GM12878 (cell line): ENCODE results near the gene WTAP. TPM values are rescaled to one million over a fixed set of nuclear protein-coding genes. Genes with fewer than 3 reads are reported as not detected.

Source experiments
- BHLHE40 ChIP-seq, 2 experiments: fragments of 450-650 bp in 1 of 2; IDR thresholded peaks; 2 replicates each; pipeline ENCODE4 v1.6.1; 2011 to 2017; ENCODE audit warnings: low read depth in 2 of 2, borderline replicate concordance in 1 of 2, improper control_type of control experiment in 1 of 2, low read length in 1 of 2, mild to moderate bottlenecking in 1 of 2
- CBX5 ChIP-seq: sonication (generic); IDR thresholded peaks from 2 replicates; pipeline ENCODE4 v1.6.1; 2016; ENCODE audit warnings: low read depth, moderate library complexity, mild to moderate bottlenecking, inconsistent platforms
- CTCF ChIP-seq, 3 experiments: IDR thresholded peaks in 2 of 3; conservative IDR thresholded peaks in 1 of 3; 2 replicates each; pipeline ENCODE4 v1.5.1; 2011; ENCODE audit warnings: low read depth in 3 of 3, low read length in 3 of 3, mild to moderate bottlenecking in 3 of 3, control low read depth in 2 of 3, moderate library complexity in 2 of 3, inconsistent platforms in 1 of 3, mixed read lengths in 1 of 3; ENCODE audit not compliant: control insufficient read depth in 2 of 3, insufficient read depth in 1 of 3; ENCODE audit errors: extremely low read depth in 1 of 3
- CUX1 ChIP-seq: IDR thresholded peaks from 2 replicates; pipeline ENCODE4 v1.6.1; 2012; ENCODE audit warnings: improper control_type of control experiment, low read depth, low read length; ENCODE audit not compliant: insufficient replicate concordance
- E2F4 ChIP-seq: IDR thresholded peaks from 2 replicates; pipeline ENCODE4 v1.6.1; 2012; ENCODE audit warnings: low read depth, low read length, improper control_type of control experiment
- HDAC6 ChIP-seq: fragments of 200-600 bp; sonication (generic); IDR thresholded peaks from one replicate; pipeline ENCODE4 v1.8.0; 2017; ENCODE audit warnings: antibody characterized with exemption; ENCODE audit not compliant: unreplicated experiment
- IRF5 ChIP-seq: fragments of 450-650 bp; IDR thresholded peaks from 2 replicates; pipeline ENCODE4 v1.6.1; 2017; ENCODE audit warnings: borderline replicate concordance
- KLF5 ChIP-seq: fragments of 450-650 bp; IDR thresholded peaks from 2 replicates; pipeline ENCODE4 v1.6.1; 2014; ENCODE audit warnings: mild to moderate bottlenecking; ENCODE audit not compliant: partially characterized antibody
- MAX ChIP-seq: IDR thresholded peaks from 2 replicates; pipeline ENCODE4 v1.6.1; 2012; ENCODE audit warnings: low read depth, low read length, improper control_type of control experiment
- RAD51 ChIP-seq: fragments of 450-650 bp; IDR thresholded peaks from 2 replicates; pipeline ENCODE4 v1.6.1; 2016; ENCODE audit warnings: moderate library complexity, mild to moderate bottlenecking, inconsistent platforms
- SP1 ChIP-seq: IDR thresholded peaks from one replicate; pipeline ENCODE4 v1.6.1; 2011; ENCODE audit warnings: low read depth, low read length
- TAF1 ChIP-seq: IDR thresholded peaks from 2 replicates; pipeline ENCODE4 v1.6.1; 2011; ENCODE audit warnings: mild to moderate bottlenecking, low read depth, low read length, borderline replicate concordance
- TCF3 ChIP-seq: IDR thresholded peaks from 2 replicates; pipeline ENCODE4 v1.6.1; 2012; ENCODE audit warnings: low read depth, mild to moderate bottlenecking, low read length, borderline replicate concordance; ENCODE audit not compliant: insufficient read depth
- YY1 ChIP-seq: IDR thresholded peaks from 2 replicates; pipeline ENCODE4 v1.6.1; 2011; ENCODE audit warnings: low read depth, mild to moderate bottlenecking, low read length
- ZBTB33 ChIP-seq: fragments of 450-650 bp; IDR thresholded peaks from 2 replicates; pipeline ENCODE4 v1.6.1; 2017; ENCODE audit warnings: mild to moderate bottlenecking
- ZNF384 ChIP-seq: IDR thresholded peaks from 2 replicates; pipeline ENCODE4 v1.6.1; 2012; ENCODE audit warnings: low read depth, mild to moderate bottlenecking, low read length, improper control_type of control experiment, borderline replicate concordance
- polyA plus RNA-seq, 11 experiments: library from polyadenylated mRNA; depleted of rRNA in 4 of 11; unstranded in 6 of 11; stranded (reverse) in 5 of 11; fragments of >200 nt; fragmentation: Nextera tagmentation in 4 of 11; fragmentation: Illumina TruSeq in 1 of 11; extraction: Ambion mirVana in 4 of 11; extraction: Trizol in 1 of 11; gene quantifications; 1 replicate in 1 of 11; 2 replicates in 10 of 11; pipeline versions ENCODE4 v1.2.1 to v1.2.3, GENCODE V29; 2011 to 2016; ENCODE audit warnings: inconsistent platforms in 2 of 11, missing spikeins in 2 of 11, low read depth in 1 of 11
- total RNA-seq, 4 experiments: library from RNA; depleted of rRNA in 3 of 4; stranded (reverse); fragments of >200 nt in 3 of 4; fragmentation: Illumina TruSeq in 1 of 4; extraction: Trizol in 1 of 4; gene quantifications; 2 replicates each; pipeline versions ENCODE4 v1.2.1 to v1.2.3, GENCODE V29; 2013 to 2021

Gene WTAP
- total and polyA plus RNA-seq, 10 of the 15 experiments (the other 5 are each of a cell fraction or from before 2014, with no cell fraction given) = 38.7 to 132 (median 83.1) TPM

- TF ChIP-seq CUX1 = no peak
- TF ChIP-seq ZBTB33 = no peak
- no peak for TF ChIP-seq HDAC6
- TF ChIP-seq MAX = peak; percentile 57; the same call in 1 of the 2 replicates
- peak; percentile 47; the same call in 1 of the 2 replicates for TF ChIP-seq YY1
- TF ChIP-seq BHLHE40 (IDR thresholded peaks at IDR 0.05; ENCODE audit: borderline replicate concordance in 1 of 2, low read depth in 2 of 2, low read length in 1 of 2) = no peak
- TF ChIP-seq ZNF384 = no peak
- no peak for TF ChIP-seq TAF1
- no peak for TF ChIP-seq KLF5
- no peak for TF ChIP-seq CBX5
- TF ChIP-seq IRF5 = no peak
- no peak for TF ChIP-seq E2F4
- TF ChIP-seq SP1 = no peak
- no peak for TF ChIP-seq CTCF (IDR thresholded peaks at IDR 0.05 in 2 of 3, conservative IDR thresholded peaks at IDR 0.05 in 1 of 3; ENCODE audit: control insufficient read depth in 2 of 3, extremely low read depth in 1 of 3, insufficient read depth in 1 of 3, low read depth in 3 of 3, low read length in 3 of 3)
- no peak for TF ChIP-seq RAD51
- TF ChIP-seq TCF3 = no peak
Observed at GRCh38 chr6:159692303-159693127, 34.8 kb upstream of the WTAP start (continued).
